B cell (primary cell): Measurements from ENCODE around the gene POLD4. TPM values are rescaled to one million over a fixed set of nuclear protein-coding genes. Genes with fewer than 3 reads are reported as not detected.

Source experiments
- ATAC-seq: fragments of 200-7000 bp; cut with Tn5 transposase; one replicate; pipeline ENCODE4 v1.10.0; 2021; ENCODE audit warnings: low read depth, mild to moderate bottlenecking, moderate number of reproducible peaks, moderate library complexity
- CTCF ChIA-PET: fragments of 350-600 bp; sonication (Branson Sonifier 250); formaldehyde crosslinking; loops from one replicate; lab custom pipeline; 2021; ENCODE audit warnings: antibody characterized with exemption, inconsistent platforms; lab: Charles Lee
- POLR2A ChIA-PET: fragments of 350-600 bp; sonication (Branson Sonifier 250); formaldehyde crosslinking; loops from one replicate; lab custom pipeline; 2021; ENCODE audit warnings: antibody characterized with exemption; lab: Charles Lee
- DNase-seq: peaks from one replicate; pipeline ENCODE4 v3.0.0; 2013
- H2AFZ ChIP-seq: 2 replicates; pipeline ENCODE4 v1.6.1; 2012; ENCODE audit warnings: mild to moderate bottlenecking, low read depth, low read length; ENCODE audit not compliant: insufficient read depth, poor library complexity, severe bottlenecking
- H3K27ac ChIP-seq, 2 donors: 1 replicate in 1 of 2; 2 replicates in 1 of 2; pipeline ENCODE4 v1.5.1; 2012 to 2013; ENCODE audit warnings: low read length in 2 of 2, mild to moderate bottlenecking in 2 of 2, moderate library complexity in 1 of 2
- H3K27me3 ChIP-seq, 4 experiments: fragments of 200-600 bp in 1 of 4; sonication (generic) in 1 of 4; replicated peaks in 1 of 4; 1 replicate in 2 of 4; 2 replicates in 2 of 4; pipeline versions ENCODE4 v1.6.1 to v1.7.0; 2013 to 2016; ENCODE audit warnings: low read length in 3 of 4, mild to moderate bottlenecking in 2 of 4, mixed read lengths in 1 of 4, moderate library complexity in 1 of 4; ENCODE audit not compliant: insufficient read depth in 4 of 4, control insufficient read depth in 3 of 4; ENCODE audit errors: control extremely low read depth in 1 of 4
- H3K36me3 ChIP-seq, 2 experiments: replicated peaks in 1 of 2; 1 replicate in 1 of 2; 2 replicates in 1 of 2; pipeline versions ENCODE4 v1.6.1 to v1.7.1; 2013; ENCODE audit warnings: low read length in 1 of 2; ENCODE audit not compliant: insufficient read depth in 2 of 2, control insufficient read depth in 1 of 2; ENCODE audit errors: control extremely low read depth in 1 of 2, extremely low read depth in 1 of 2
- H3K4me1 ChIP-seq, 2 donors: fragments of 200-600 bp in 1 of 2; sonication (generic) in 1 of 2; 1 replicate in 1 of 2; 2 replicates in 1 of 2; pipeline versions ENCODE4 v1.5.1 to v1.6.1; 2013 to 2017; ENCODE audit warnings: low read length in 2 of 2; ENCODE audit not compliant: control insufficient read depth in 2 of 2, insufficient read depth in 2 of 2
- H3K4me2 ChIP-seq: replicated peaks from 2 replicates; pipeline ENCODE3; 2012; ENCODE audit warnings: mild to moderate bottlenecking, low read depth, low read length; ENCODE audit not compliant: poor library complexity, severe bottlenecking
- H3K4me3 ChIP-seq, 5 experiments: fragments of 200-600 bp in 1 of 5; sonication (generic) in 1 of 5; 1 replicate in 3 of 5; 2 replicates in 2 of 5; pipeline versions ENCODE4 v1.5.1 to v1.7.0; 2011 to 2016; ENCODE audit warnings: low read length in 4 of 5, mild to moderate bottlenecking in 4 of 5, low read depth in 2 of 5, control low read depth in 1 of 5, moderate library complexity in 1 of 5; ENCODE audit not compliant: insufficient read depth in 1 of 5; ENCODE audit errors: control extremely low read depth in 1 of 5, extremely low read depth in 1 of 5
- H3K79me2 ChIP-seq: fragments of 200-600 bp; sonication (generic); one replicate; pipeline ENCODE4 v1.6.0; 2016; ENCODE audit warnings: low read length; ENCODE audit not compliant: control insufficient read depth, insufficient read depth
- H3K9ac ChIP-seq: fragments of 200-600 bp; sonication (generic); 2 replicates; pipeline ENCODE4 v1.6.1; 2017; ENCODE audit warnings: mild to moderate bottlenecking, low read length, moderate library complexity
- H3K9me3 ChIP-seq, 3 donors: one replicate each; pipeline versions ENCODE4 v1.6.1 to v1.7.1; 2013; ENCODE audit warnings: low read length in 2 of 3; ENCODE audit not compliant: control insufficient read depth in 2 of 3, insufficient read depth in 1 of 3; ENCODE audit errors: control extremely low read depth in 1 of 3
- H4K20me1 ChIP-seq: 2 replicates; pipeline ENCODE4 v1.6.0; 2012; ENCODE audit warnings: mild to moderate bottlenecking, low read length; ENCODE audit not compliant: insufficient read depth, control insufficient read depth, poor library complexity, severe bottlenecking
- H3K27ac Mint-ChIP-seq: one replicate; pipeline ENCODE4 v1.8.0; 2021; ENCODE audit warnings: mixed read lengths
- H3K27me3 Mint-ChIP-seq: one replicate; pipeline ENCODE4 v1.8.0; 2021; ENCODE audit warnings: mixed read lengths
- H3K4me1 Mint-ChIP-seq: one replicate; pipeline ENCODE4 v1.8.0; 2021; ENCODE audit warnings: mixed read lengths
- H3K4me3 Mint-ChIP-seq: one replicate; pipeline ENCODE4 v1.8.0; 2021; ENCODE audit warnings: mixed read lengths
- H3K9me3 Mint-ChIP-seq: one replicate; pipeline ENCODE4 v1.8.0; 2022; ENCODE audit warnings: mixed read lengths; ENCODE audit not compliant: insufficient read depth
- EZH2 ChIP-seq: IDR thresholded peaks from 2 replicates; pipeline ENCODE4 v1.6.1; 2012; ENCODE audit warnings: borderline replicate concordance, low read depth, mild to moderate bottlenecking, moderate library complexity, low read length; ENCODE audit not compliant: insufficient read depth, poor library complexity, severe bottlenecking
- WGBS: methylation state at CpG from one replicate; pipeline ENCODE4 v1.1.5; 2013; ENCODE audit warnings: missing lambda C conversion rate; ENCODE audit not compliant: insufficient coverage; 5-methylcytosine and 5-hydroxymethylcytosine counted together
- intact Hi-C: fragments of 100-400 bp; cut with micrococcal nuclease; formaldehyde crosslinking; loops from one replicate; pipeline ENCODE4 v1.10.0; 2022
- polyA plus RNA-seq: library from polyadenylated mRNA; depleted of rRNA; stranded (reverse); fragments of >200 nt; gene quantifications from 2 replicates; pipeline ENCODE4 v1.2.3, GENCODE V29; 2012
- total RNA-seq, 2 donors: library from RNA; stranded (reverse); fragments of 120-200 nt in 1 of 2; gene quantifications; 1 replicate in 1 of 2; 2 replicates in 1 of 2; pipeline versions ENCODE4 v1.2.3 to v1.2.4, GENCODE V29; 2013 to 2022
- TF ChIP-seq, protein P1 (sequence below): fragments of 200-600 bp; IDR thresholded peaks from one replicate; pipeline ENCODE4 v1.8.0; 2022; ENCODE audit warnings: antibody characterized with exemption, mild to moderate bottlenecking

The POLD4 gene
- total and polyA plus RNA-seq, 2 donors (not counting 1 experiment from before 2014, with no cell fraction given), result 210 to 559 TPM

DNA sequence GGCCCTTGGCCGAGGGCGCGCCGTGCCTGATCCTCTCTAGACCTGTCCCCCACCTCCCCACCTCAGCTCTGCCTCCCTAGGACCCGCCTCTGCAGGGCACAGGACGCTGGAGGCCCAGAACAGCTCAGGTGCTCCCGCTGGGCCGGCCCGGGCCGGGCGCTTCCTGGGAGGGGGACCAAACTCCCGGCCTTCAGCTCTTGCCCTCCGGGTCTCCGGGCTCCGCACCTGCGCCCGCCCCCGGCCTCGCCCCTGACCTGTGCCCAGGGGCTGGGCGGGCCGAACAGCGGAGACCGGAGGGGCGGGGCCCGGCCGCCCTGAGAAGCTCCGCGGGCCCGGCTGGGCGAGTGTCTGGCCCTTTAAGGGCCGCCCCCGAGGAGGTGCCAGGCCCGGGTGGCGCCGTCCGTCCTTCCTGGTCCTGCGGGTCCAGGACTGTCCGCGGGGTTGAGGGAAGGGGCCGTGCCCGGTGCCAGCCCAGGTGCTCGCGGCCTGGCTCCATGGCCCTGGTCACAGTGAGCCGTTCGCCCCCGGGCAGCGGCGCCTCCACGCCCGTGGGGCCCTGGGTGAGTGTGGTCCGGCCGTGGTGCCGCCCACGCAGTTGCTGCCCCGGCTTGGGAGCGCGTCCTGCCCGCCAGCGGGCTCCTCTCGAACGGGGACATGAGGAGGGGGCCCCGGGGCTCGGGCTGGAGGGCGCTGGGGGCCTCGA, 50.1 kb downstream of the POLD4 start, which contains the start of gene SSH3:
Gene SSH3, plus strand, starts transcription at position 399 of the 703 bp plus-strand sequence. Its CDS starts 96 bp downstream, at position 495.
- ChIA-PET POLR2A (interaction anchor here (0.5 to 2.2 kb wide), 5 partner anchors 10 to 754 kb away, joined by 3 to 10 read pairs (median 5); partner anchors contain the start of genes ANKRD13D and CLCF1), CTCF (interaction anchor here (1.1 to 2.6 kb wide), 3 partner anchors 14 to 41 kb away, joined by 4 to 8 read pairs (median 4); no protein-coding TSS in a partner anchor)
- Mint-ChIP-seq H3K27me3 (no peaks in the 10 kb centered on the region), H3K9me3 (no peaks in the 10 kb centered on the region), H3K4me1 (peaks cover 3% of the 10 kb centered on the region), H3K4me3 (peak within 1 kb of the TSS; percentile 37), H3K27ac (no peak within 1 kb of the TSS)
- DNase-seq, result no peak
- Histone ChIP-seq H2AFZ (peak within 1 kb of the TSS; percentile 49), H3K4me1 (peaks cover 3 to 4% of the 10 kb centered on the region in 2 donors), H3K4me3 (peak within 1 kb of the TSS in 3 of 5 experiments; percentile 38 to 56 (median 44)), H3K27ac (no peak within 1 kb of the TSS), H3K79me2 (peaks cover 18% of the 10 kb centered on the region), H3K36me3 (peaks cover 5 to 44% of the 10 kb centered on the region in 2 experiments), H3K9ac (peak within 1 kb of the TSS; percentile 45), H3K4me2 (peak within 1 kb of the TSS; percentile 75), H4K20me1 (peaks cover 43% of the 10 kb centered on the region), H3K9me3 (no peaks in the 10 kb centered on the region), H3K27me3 (no peaks in the 10 kb centered on the region)
- 44% methylated on average over 65 of the region's 65 CpGs for WGBS
- peak; percentile 88 for ATAC-seq
- no peak for TF ChIP-seq EZH2
- TF ChIP-seq, protein P1, sequence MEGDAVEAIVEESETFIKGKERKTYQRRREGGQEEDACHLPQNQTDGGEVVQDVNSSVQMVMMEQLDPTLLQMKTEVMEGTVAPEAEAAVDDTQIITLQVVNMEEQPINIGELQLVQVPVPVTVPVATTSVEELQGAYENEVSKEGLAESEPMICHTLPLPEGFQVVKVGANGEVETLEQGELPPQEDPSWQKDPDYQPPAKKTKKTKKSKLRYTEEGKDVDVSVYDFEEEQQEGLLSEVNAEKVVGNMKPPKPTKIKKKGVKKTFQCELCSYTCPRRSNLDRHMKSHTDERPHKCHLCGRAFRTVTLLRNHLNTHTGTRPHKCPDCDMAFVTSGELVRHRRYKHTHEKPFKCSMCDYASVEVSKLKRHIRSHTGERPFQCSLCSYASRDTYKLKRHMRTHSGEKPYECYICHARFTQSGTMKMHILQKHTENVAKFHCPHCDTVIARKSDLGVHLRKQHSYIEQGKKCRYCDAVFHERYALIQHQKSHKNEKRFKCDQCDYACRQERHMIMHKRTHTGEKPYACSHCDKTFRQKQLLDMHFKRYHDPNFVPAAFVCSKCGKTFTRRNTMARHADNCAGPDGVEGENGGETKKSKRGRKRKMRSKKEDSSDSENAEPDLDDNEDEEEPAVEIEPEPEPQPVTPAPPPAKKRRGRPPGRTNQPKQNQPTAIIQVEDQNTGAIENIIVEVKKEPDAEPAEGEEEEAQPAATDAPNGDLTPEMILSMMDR, result no peak
- intact Hi-C loops, result no loop called here
